Caki2 (cell line): ENCODE data around the gene HERC4. TPM values are rescaled to one million over a fixed set of nuclear protein-coding genes. Genes with fewer than 3 reads are reported as not detected.

Source experiments
- DNase-seq: peaks from one replicate; pipeline ENCODE4 v3.0.0-alpha.2; 2015; ENCODE audit warnings: low read depth
- in situ Hi-C: cut with HindIII; loops from 2 replicates; pipeline ENCODE4 v1.10.0; 2016; ENCODE audit warnings: low sequenced_read_pairs, low pct_unique_long_range_greater_than_20kb, mixed read lengths
- total RNA-seq: library from RNA; depleted of rRNA; stranded (reverse); fragments of >200 nt; shearing (Covaris generic); gene quantifications from 2 replicates; pipeline ENCODE4 v1.2.3, GENCODE V29; 2014; ENCODE audit warnings: low replicate concordance; rRNA removed

The HERC4 gene
- 10.4 and 12.7 TPM in 2 replicates for total RNA-seq

DNA sequence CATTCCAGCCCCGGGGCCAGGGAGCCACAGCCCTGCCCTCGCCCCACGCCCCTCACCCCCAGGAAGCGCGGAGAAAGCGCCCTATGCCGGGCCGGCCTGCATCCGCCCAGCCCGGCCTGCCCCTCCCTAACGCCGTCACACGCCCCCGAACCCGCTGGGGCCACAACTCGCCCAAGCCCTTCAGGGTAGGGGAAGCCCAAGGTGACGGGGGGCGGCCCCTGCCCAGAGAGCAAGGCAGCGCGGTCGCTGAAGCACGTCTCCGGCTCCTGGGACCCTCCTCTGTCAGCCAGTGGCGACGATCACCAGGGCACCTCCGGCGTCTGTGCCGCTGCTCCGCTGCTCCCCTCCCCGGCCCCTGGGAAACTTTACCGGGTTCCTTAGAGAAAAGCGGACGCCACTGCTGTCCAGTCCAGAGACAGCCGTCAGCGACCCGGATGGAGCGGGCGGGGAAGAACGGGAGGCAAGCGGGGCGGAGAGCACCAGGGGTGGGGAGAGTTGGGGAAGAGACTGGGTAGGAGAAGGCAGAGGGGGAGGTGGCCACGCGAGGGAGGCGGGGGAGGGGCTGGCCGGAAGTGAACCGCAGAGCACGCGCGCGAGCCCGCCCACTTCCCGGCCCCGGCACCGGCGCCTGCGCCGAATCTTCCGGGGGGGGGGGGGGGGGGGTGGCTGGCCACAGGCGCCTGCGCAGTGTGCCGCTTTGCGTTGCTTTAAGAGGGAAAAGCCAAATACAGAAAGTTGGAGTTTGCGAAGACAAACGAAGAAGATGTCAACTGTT is at the start of gene HERC4:
HERC4 (minus strand) TSS at position 509 of the 775 bp plus-strand sequence. CDS start 2,175 bp downstream, outside the sequence.
- peak; percentile 87 for DNase-seq
- in situ Hi-C loops = no loop called here

DNA sequence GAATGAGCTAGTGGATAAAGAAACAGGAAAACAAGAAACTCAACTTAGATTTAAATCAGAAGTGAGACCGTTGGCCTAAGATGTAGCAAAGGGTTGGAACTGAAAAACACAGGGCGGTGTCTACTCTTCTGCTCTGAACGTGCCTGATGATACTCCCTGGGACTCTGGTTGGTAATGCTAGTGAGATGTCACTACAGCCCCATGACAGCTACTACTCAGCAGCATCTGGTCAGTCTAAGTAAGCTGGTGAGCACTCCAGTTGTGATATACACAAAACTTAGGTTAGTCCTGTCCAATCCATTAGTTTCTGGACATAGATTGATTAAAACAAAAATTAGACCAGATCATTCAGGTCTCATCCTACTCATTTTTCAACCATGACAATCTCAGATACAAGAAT is 49.6 kb upstream of the HERC4 start:
- no peak for DNase-seq

GRCh38 chr10:68121852-68122251 is 46.8 kb upstream of the HERC4 start:
- DNase-seq = no peak
- in situ Hi-C loops = no loop called here

More for the DNA sequence above, 49.6 kb upstream of the HERC4 start:
- in situ Hi-C loops = no loop called here

- in situ Hi-C loops = no loop called here
These were observed 46.1 kb upstream of the HERC4 start for GRCh38 chr10:68121020-68121743.

GRCh38 chr10:68118657-68119056 is 43.6 kb upstream of the HERC4 start:
- no peak for DNase-seq
- in situ Hi-C loops = no loop called here

More at GRCh38 chr10:68121020-68121743, 46.1 kb upstream of the HERC4 start:
- no peak for DNase-seq

DNA sequence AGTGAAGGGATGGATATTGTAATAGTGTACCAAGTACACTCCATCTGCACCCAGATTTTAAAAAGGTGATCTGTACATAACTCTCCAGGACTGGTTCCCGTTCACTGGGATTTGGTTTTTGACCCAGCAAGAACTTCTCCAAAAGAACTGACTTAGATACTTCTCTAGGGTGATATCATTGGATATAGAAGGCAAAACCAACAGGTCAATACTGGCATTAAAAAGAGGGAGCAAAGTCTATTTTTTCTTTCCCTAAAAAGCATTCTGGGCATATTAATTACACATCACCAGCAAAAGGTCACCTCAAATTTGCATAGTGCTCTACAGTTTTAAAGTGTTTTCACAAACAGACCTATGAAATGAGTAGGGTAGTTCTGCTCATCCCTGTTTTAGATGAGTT is 37.8 kb upstream of the HERC4 start:
- DNase-seq = no peak
- in situ Hi-C loops = no loop called here

DNA sequence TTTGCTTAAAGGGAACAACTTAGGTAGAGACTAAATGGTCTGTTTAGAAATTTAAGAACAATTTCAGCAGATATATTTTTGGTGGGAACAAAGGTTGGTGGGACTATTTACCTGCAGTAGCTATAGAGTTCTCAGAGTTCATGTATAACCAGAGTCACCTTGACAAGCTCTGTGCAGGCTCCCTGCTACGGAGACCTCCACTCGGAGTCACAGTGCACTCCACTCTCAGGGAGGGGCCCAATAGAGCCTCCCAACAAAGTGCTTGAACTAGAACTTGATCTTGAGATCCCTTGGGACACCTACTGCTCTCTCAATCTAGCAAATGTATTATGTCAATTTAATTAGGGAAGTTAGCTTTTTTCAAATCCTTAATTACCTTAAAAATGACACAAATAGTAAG is 36.5 kb upstream of the HERC4 start:
- in situ Hi-C loops = no loop called here
- DNase-seq = no peak

- DNase-seq = no peak
- in situ Hi-C loops = no loop called here
These were observed 34.9 kb upstream of the HERC4 start for GRCh38 chr10:68110027-68110426.

DNA sequence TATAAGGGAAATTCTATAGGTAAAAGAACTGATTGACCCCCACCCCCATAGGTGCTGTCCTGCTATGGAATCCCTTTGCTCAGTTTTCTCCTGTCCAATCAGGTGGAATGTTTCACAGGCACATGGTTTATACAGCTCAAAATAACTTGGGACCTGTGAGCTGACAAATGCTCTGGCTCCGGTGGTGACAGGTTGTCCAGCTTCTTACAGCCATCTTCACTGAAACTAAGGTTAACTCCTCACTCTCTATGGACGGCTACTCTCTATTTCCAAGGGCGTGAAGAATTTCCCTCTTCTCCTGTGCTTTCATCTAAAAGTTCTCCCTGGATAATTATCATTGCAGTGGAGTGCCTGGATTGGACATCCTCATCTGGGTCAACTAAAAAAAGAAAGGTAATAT is 34.2 kb upstream of the HERC4 start, which contains the start of gene MYPN:
MYPN (plus strand) TSS at position 158 of the 400 bp plus-strand sequence. CDS start 11,951 bp downstream, outside the sequence.
- DNase-seq = no peak
- in situ Hi-C loops = no loop called here

GRCh38 chr10:68108653-68109052 is 33.6 kb upstream of the HERC4 start:
- DNase-seq = no peak
- in situ Hi-C loops = no loop called here

- no peak for DNase-seq
- in situ Hi-C loops = no loop called here
These were observed 33.0 kb upstream of the HERC4 start for GRCh38 chr10:68108051-68108450.

GRCh38 chr10:68107651-68108050 is 32.6 kb upstream of the HERC4 start:
- DNase-seq = no peak
- in situ Hi-C loops = no loop called here

GRCh38 chr10:68106656-68107055 is 31.6 kb upstream of the HERC4 start:
- in situ Hi-C loops = no loop called here

DNA sequence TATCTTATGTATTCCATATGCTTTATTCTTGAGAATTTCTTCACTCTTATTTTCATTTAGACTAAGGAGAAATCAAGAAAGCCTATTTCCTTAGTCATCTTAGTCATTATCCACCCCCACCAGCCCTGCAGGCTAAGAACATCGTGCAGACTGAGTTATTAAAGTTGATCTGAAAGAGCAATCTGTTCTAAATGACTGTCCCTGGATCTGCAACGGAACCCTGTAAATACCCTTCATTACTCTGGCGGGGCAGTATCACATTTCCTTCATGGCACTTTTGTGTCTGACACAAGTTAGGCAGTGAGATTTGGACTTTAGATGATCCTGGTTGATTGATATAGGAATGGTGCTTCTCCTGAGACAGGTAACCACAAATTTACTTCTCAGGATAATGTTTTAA is 30.7 kb upstream of the HERC4 start:
- DNase-seq = no peak
- in situ Hi-C loops = no loop called here

More at GRCh38 chr10:68106656-68107055, 31.6 kb upstream of the HERC4 start:
- peak; percentile 44 for DNase-seq

GRCh38 chr10:68103901-68104300 is 28.8 kb upstream of the HERC4 start:
- in situ Hi-C loops = no loop called here
- DNase-seq = peak; percentile 21

DNA sequence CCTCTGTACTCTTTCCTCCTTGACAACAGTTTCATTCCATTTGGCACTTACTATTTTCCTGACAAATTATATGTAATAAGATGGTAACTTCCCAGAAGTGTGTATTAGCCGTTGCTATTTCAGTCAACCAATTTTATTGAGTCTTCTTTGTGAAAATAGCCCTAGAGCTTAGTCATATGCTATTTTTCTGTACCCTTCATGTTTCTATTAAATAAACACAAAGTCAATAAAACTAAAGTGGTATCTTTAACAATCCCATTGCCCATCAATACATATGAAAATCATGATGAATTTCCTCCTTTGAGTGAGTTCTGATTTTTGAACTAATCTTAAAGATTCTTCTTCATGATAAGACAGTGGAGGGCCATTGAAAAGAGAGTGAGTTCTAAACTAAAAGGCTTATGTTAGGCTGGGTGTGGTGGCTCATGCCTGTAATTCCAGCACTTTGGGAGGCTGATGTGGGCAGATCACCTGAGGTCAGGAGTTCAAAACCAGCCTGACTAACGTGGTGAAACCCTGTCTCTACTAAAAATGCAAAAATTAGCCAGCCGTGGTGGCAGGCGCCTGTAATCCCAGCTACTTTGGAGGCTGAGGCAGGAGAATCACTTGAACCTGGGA is 28.3 kb upstream of the HERC4 start:
- in situ Hi-C loops = no loop called here
- no peak for DNase-seq

DNA sequence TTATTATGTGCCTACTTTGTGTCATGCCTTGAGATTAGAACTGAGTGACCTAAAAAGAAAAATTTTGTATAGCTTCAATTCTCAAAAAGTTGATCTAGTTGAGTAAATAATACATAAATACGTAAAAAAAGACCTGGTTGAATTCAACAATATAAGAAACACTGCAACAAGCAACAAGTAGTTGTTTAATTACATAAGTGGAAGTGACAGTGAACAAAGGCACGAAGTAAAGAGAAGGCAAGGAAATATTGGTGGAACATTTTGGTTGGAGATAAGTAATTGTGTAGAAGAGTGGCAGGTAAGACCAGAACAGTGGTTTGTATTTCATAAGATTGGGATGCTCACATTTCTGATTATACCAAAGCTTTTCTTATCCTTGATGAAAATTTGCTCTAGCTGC is 26.0 kb upstream of the HERC4 start:
- no peak for DNase-seq
- in situ Hi-C loops = no loop called here

GRCh38 chr10:68099736-68100135 is 24.7 kb upstream of the HERC4 start:
- no peak for DNase-seq
- in situ Hi-C loops = no loop called here
